Vagina (tissue), 2 donors: ENCODE results near the gene PARVB.

ENCODE experiments used
- POLR2A ChIP-seq, 2 donors: fragments of 450-650 bp; IDR thresholded peaks; one replicate each; pipeline ENCODE4 v1.6.1; 2017; ENCODE audit warnings: antibody characterized with exemption in 2 of 2, mild to moderate bottlenecking in 2 of 2, moderate library complexity in 2 of 2
- POLR2AphosphoS5 ChIP-seq, 2 donors: sonication (generic); formaldehyde crosslinking; IDR thresholded peaks; one replicate each; pipeline ENCODE4 v1.9.0; 2017; ENCODE audit warnings: antibody characterized with exemption in 2 of 2, mild to moderate bottlenecking in 2 of 2, low read depth in 1 of 2; ENCODE audit not compliant: insufficient read depth in 1 of 2
- TF ChIP-seq, protein P1 (sequence below), 3 experiments: fragments of 450-650 bp in 2 of 3; fragments of 200-600 bp in 1 of 3; sonication (generic) in 1 of 3; IDR thresholded peaks; one replicate each; pipeline ENCODE4 v1.5.1; 2017 to 2019; ENCODE audit warnings: antibody characterized with exemption in 3 of 3, mild to moderate bottlenecking in 2 of 3, moderate library complexity in 2 of 3

DNA sequence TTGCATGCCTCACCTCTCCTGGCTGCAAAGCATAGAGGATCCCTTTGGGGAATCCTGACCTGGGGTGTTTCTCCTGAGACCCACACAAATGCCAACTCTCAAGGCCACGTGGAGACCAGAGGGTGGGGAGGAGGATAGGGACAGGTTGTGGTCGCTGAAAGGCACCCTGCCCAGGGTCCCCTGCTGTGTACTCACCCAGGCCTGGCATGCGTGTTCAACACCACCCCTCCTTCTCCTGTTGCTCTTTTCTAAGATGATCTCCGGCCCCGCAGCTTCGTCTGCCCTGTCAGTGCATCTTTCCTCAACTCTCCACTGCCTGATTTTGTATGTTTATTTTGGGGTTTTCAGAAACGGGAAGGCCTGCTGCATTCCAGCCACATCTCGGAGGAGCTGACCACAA lies 112.0 kb downstream of the PARVB start:
- TF ChIP-seq, protein P1, sequence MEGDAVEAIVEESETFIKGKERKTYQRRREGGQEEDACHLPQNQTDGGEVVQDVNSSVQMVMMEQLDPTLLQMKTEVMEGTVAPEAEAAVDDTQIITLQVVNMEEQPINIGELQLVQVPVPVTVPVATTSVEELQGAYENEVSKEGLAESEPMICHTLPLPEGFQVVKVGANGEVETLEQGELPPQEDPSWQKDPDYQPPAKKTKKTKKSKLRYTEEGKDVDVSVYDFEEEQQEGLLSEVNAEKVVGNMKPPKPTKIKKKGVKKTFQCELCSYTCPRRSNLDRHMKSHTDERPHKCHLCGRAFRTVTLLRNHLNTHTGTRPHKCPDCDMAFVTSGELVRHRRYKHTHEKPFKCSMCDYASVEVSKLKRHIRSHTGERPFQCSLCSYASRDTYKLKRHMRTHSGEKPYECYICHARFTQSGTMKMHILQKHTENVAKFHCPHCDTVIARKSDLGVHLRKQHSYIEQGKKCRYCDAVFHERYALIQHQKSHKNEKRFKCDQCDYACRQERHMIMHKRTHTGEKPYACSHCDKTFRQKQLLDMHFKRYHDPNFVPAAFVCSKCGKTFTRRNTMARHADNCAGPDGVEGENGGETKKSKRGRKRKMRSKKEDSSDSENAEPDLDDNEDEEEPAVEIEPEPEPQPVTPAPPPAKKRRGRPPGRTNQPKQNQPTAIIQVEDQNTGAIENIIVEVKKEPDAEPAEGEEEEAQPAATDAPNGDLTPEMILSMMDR (IDR thresholded peaks at IDR 0.05): no peak
- TF ChIP-seq POLR2A (IDR thresholded peaks at IDR 0.05): no peak
- TF ChIP-seq POLR2AphosphoS5 (IDR thresholded peaks at IDR 0.05; ENCODE audit: insufficient read depth in 1 of 2, low read depth in 1 of 2): no peak
